ENCODE results near the gene FAM3C.

GRCh38 chr7:121313793-121314676 is 82.1 kb downstream of the FAM3C start:
- TF ChIP-seq CTCF (IDR thresholded peaks at IDR 0.05; ENCODE audit: borderline replicate concordance, extremely low read depth, low read length, poor library complexity, severe bottlenecking) = no peak
- no peak for TF ChIP-seq EZH2 (IDR thresholded peaks at IDR 0.05; ENCODE audit: borderline replicate concordance, low read depth, low read length, severe bottlenecking)

Measured in DND-41 (cell line).